Lower lobe of right lung (tissue), 2 donors: Measurements from ENCODE around the gene TSTD1. TPM values are rescaled to one million over a fixed set of nuclear protein-coding genes. Genes with fewer than 3 reads are reported as not detected.

Experiments used
- ATAC-seq, 2 donors: fragments of 200-7000 bp; cut with Tn5 transposase; one replicate each; pipeline ENCODE4 v1.9.1; 2020 to 2022; ENCODE audit warnings: mild to moderate bottlenecking in 2 of 2, moderate library complexity in 2 of 2
- DNase-seq: peaks from one replicate; pipeline ENCODE4 v3.0.0-alpha.2; 2020
- H3K27ac ChIP-seq: fragments of 200-600 bp; one replicate; pipeline ENCODE4 v1.8.0; 2022
- H3K27me3 ChIP-seq: fragments of 200-600 bp; one replicate; pipeline ENCODE4 v1.8.0; 2022; ENCODE audit warnings: low read depth
- H3K36me3 ChIP-seq: fragments of 200-600 bp; one replicate; pipeline ENCODE4 v1.8.0; 2022; ENCODE audit warnings: mild to moderate bottlenecking
- H3K4me1 ChIP-seq: fragments of 200-600 bp; one replicate; pipeline ENCODE4 v1.8.0; 2022
- H3K4me3 ChIP-seq: fragments of 200-600 bp; one replicate; pipeline ENCODE4 v1.8.0; 2022; ENCODE audit warnings: mild to moderate bottlenecking
- H3K9me3 ChIP-seq: fragments of 200-600 bp; one replicate; pipeline ENCODE4 v1.8.0; 2022
- intact Hi-C: fragments of 100-400 bp; cut with DNase I; formaldehyde crosslinking; loops from one replicate; pipeline ENCODE4 v1.11.0; 2022
- total RNA-seq: library from RNA; stranded (reverse); fragmentation: NEBNext Ultra II Directional; extraction: Animal tissue kit (Norgen Biotek cat#: 25700); gene quantifications from one replicate; pipeline ENCODE4 v1.2.1, GENCODE V29; 2021
- TF ChIP-seq, protein P1 (sequence below): fragments of 200-600 bp; IDR thresholded peaks from one replicate; pipeline ENCODE4 v1.8.0; 2022; ENCODE audit warnings: antibody characterized with exemption, mild to moderate bottlenecking
- donor health status: DM: no; HTN: yes; CAD: no; lungs with severe emphysema.

The TSTD1 gene
- total RNA-seq, 1 donor from 2014 or later = 63.2 TPM

GRCh38 chr1:161012420-161012819 is 26.3 kb downstream of the TSTD1 start:
- Histone ChIP-seq H3K4me3 (no peak overlapping the region), H3K9me3 (no peaks in the 10 kb centered on the region), H3K27ac (peak overlapping the region; percentile 90), H3K27me3 (no peaks in the 10 kb centered on the region), H3K36me3 (no peaks in the 10 kb centered on the region), H3K4me1 (peaks cover 80% of the 10 kb centered on the region)
- no peak for ATAC-seq
- intact Hi-C loops = no loop called here
- TF ChIP-seq, protein P1, sequence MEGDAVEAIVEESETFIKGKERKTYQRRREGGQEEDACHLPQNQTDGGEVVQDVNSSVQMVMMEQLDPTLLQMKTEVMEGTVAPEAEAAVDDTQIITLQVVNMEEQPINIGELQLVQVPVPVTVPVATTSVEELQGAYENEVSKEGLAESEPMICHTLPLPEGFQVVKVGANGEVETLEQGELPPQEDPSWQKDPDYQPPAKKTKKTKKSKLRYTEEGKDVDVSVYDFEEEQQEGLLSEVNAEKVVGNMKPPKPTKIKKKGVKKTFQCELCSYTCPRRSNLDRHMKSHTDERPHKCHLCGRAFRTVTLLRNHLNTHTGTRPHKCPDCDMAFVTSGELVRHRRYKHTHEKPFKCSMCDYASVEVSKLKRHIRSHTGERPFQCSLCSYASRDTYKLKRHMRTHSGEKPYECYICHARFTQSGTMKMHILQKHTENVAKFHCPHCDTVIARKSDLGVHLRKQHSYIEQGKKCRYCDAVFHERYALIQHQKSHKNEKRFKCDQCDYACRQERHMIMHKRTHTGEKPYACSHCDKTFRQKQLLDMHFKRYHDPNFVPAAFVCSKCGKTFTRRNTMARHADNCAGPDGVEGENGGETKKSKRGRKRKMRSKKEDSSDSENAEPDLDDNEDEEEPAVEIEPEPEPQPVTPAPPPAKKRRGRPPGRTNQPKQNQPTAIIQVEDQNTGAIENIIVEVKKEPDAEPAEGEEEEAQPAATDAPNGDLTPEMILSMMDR = no peak
- no peak for DNase-seq

DNA sequence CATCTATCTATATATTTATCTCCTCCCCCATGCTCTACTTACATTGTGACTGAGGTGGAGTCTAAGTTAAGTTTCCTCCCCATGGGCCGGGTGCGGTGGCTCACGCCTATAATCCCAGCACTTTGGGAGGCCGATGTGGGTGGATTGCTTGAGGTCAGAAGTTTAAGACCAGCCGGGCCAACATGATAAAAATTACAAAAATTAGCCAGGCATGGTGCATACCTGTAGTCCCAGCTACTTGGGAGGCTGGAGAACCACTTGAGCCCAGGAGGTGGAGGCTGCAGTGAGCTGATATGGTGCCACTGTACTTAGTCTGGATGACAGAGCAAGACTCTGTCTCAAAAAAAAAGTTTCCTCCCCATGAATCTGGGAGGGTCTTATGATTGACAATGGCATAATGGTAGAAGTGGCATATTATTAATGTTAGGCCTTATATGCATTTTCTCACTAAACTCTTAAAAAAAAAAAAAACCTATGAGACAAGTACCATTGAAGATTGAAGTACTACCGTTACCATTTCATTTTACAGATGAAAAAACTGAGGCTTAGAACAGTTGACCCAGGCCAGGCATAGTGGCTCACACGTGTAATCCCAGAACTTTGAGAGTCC is 29.1 kb downstream of the TSTD1 start:
- Histone ChIP-seq H3K36me3 (no peaks in the 10 kb centered on the region), H3K27ac (peak overlapping the region; percentile 53), H3K4me1 (peaks cover 76% of the 10 kb centered on the region), H3K27me3 (no peaks in the 10 kb centered on the region), H3K9me3 (no peaks in the 10 kb centered on the region), H3K4me3 (no peak overlapping the region)
- ATAC-seq (no peak), DNase-seq (no peak)
- TF ChIP-seq, protein P1 = no peak
- intact Hi-C loops = no loop called here

GRCh38 chr1:161008869-161009510 is 29.8 kb downstream of the TSTD1 start:
- intact Hi-C loops = no loop called here
- no peak overlapping the region for H3K4me3 ChIP-seq
- DNase-seq (no peak), ATAC-seq (peak; percentile 2 to 39)
- H3K9me3 ChIP-seq = no peaks in the 10 kb centered on the region
- H3K27ac ChIP-seq = peak overlapping the region; percentile 53
- TF ChIP-seq, protein P1 = no peak
- no peaks in the 10 kb centered on the region for H3K36me3 ChIP-seq
- peaks cover 73% of the 10 kb centered on the region for H3K4me1 ChIP-seq
- no peaks in the 10 kb centered on the region for H3K27me3 ChIP-seq

GRCh38 chr1:161007369-161007768 is 31.4 kb downstream of the TSTD1 start:
- intact Hi-C loops = no loop called here
- Histone ChIP-seq H3K4me1 (peaks cover 62% of the 10 kb centered on the region), H3K27me3 (no peaks in the 10 kb centered on the region), H3K27ac (no peak overlapping the region), H3K36me3 (no peaks in the 10 kb centered on the region), H3K9me3 (no peaks in the 10 kb centered on the region), H3K4me3 (no peak overlapping the region)
- ATAC-seq = no peak
- no peak for DNase-seq
- TF ChIP-seq, protein P1 = no peak

- peaks cover 63% of the 10 kb centered on the region for H3K4me1 ChIP-seq
- TF ChIP-seq, protein P1 = no peak
- no peaks in the 10 kb centered on the region for H3K36me3 ChIP-seq
- no peaks in the 10 kb centered on the region for H3K27me3 ChIP-seq
- DNase-seq (no peak), ATAC-seq (no peak)
- no peak overlapping the region for H3K4me3 ChIP-seq
- intact Hi-C loops = no loop called here
- no peaks in the 10 kb centered on the region for H3K9me3 ChIP-seq
- no peak overlapping the region for H3K27ac ChIP-seq
Observed at GRCh38 chr1:161006563-161006962, 32.2 kb downstream of the TSTD1 start.
